K562 (cell line): Measurements from ENCODE around the gene CABLES1.
"Not testable (repeated sequence)": the region's sequence is repeated elsewhere in the genome, so short reads cannot be mapped to it uniquely, and the experiment has no call there.

ENCODE experiments used
- BRCA1 ChIP-seq, 2 experiments: fragments of 450-650 bp in 1 of 2; sonication (generic) in 1 of 2; formaldehyde crosslinking in 1 of 2; IDR thresholded peaks; 2 replicates each; pipeline versions ENCODE4 v1.5.0 to v1.6.1; 2017 to 2020; ENCODE audit warnings: mild to moderate bottlenecking in 1 of 2, missing genetic modification reagents in 1 of 2
- CAMTA2 ChIP-seq: fragments of 250-450 bp; sonication (Bioruptor Pico); conservative IDR thresholded peaks from 2 replicates; pipeline ENCODE4 v1.5.1; 2022
- CHD1 ChIP-seq: fragments of 200-600 bp; sonication (generic); IDR thresholded peaks from one replicate; pipeline ENCODE4 v1.6.1; 2012; ENCODE audit warnings: mild to moderate bottlenecking, moderate library complexity, low read length, inconsistent platforms
- ETS1 ChIP-seq: conservative IDR thresholded peaks from 2 replicates; pipeline ENCODE4 v1.6.1; 2011; ENCODE audit warnings: low read depth, mild to moderate bottlenecking, low read length; ENCODE audit not compliant: control insufficient read depth
- ETV6 ChIP-seq, 3 experiments: fragments of 150-350 bp in 1 of 3; sonication (generic) in 1 of 3; formaldehyde crosslinking in 1 of 3; IDR thresholded peaks; 2 replicates each; pipeline versions ENCODE4 v1.6.1 to v1.8.0; 2014 to 2022; ENCODE audit warnings: borderline replicate concordance in 2 of 3, low read depth in 2 of 3, antibody characterized with exemption in 1 of 3, low read length in 1 of 3, mild to moderate bottlenecking in 1 of 3, missing genetic modification reagents in 1 of 3
- GATA2 ChIP-seq: sonication (generic); formaldehyde crosslinking; IDR thresholded peaks from 2 replicates; pipeline ENCODE4 v1.4.0; 2020; ENCODE audit warnings: mild to moderate bottlenecking, missing genetic modification reagents
- MYC ChIP-seq, 2 experiments: fragments of 250-450 bp in 1 of 2; sonication (Bioruptor Pico) in 1 of 2; IDR thresholded peaks; 2 replicates each; pipeline versions ENCODE4 v1.5.1 to v1.6.1; 2012 to 2021; ENCODE audit warnings: low read depth in 2 of 2, borderline replicate concordance in 1 of 2, improper control_type of control experiment in 1 of 2, low read length in 1 of 2, mild to moderate bottlenecking in 1 of 2, moderate library complexity in 1 of 2
- NBN ChIP-seq: fragments of 450-650 bp; IDR thresholded peaks from 2 replicates; pipeline ENCODE4 v1.6.1; 2016; ENCODE audit warnings: low read depth, mild to moderate bottlenecking
- RAD21 ChIP-seq, 2 experiments: fragments of 250-450 bp in 1 of 2; fragments of 450-650 bp in 1 of 2; sonication (Bioruptor Pico) in 1 of 2; formaldehyde crosslinking in 1 of 2; IDR thresholded peaks in 1 of 2; conservative IDR thresholded peaks in 1 of 2; 2 replicates each; pipeline versions ENCODE4 v1.4.0 to v1.8.0; 2020 to 2022; ENCODE audit warnings: mild to moderate bottlenecking in 2 of 2, moderate library complexity in 1 of 2
- ZKSCAN8 ChIP-seq: fragments of 200-800 bp; sonication (Bioruptor generic); IDR thresholded peaks from 2 replicates; pipeline ENCODE4 v1.6.1; 2016; ENCODE audit warnings: missing genetic modification characterization, missing compliant biosample characterization
- TF ChIP-seq, protein P1 (sequence below), 3 experiments: IDR thresholded peaks in 2 of 3; conservative IDR thresholded peaks in 1 of 3; 2 replicates each; pipeline ENCODE4 v1.5.1; 2011 to 2012; ENCODE audit warnings: low read length in 3 of 3, mild to moderate bottlenecking in 3 of 3, control low read depth in 2 of 3, improper control_type of control experiment in 1 of 3, inconsistent platforms in 1 of 3, low read depth in 1 of 3, mixed read lengths in 1 of 3, moderate library complexity in 1 of 3; ENCODE audit not compliant: insufficient read depth in 2 of 3
- TF ChIP-seq, protein P2 (sequence below): sonication (generic); formaldehyde crosslinking; IDR thresholded peaks from 2 replicates; pipeline ENCODE4 v1.8.0; 2022; ENCODE audit warnings: mild to moderate bottlenecking, missing genetic modification reagents, borderline replicate concordance

DNA sequence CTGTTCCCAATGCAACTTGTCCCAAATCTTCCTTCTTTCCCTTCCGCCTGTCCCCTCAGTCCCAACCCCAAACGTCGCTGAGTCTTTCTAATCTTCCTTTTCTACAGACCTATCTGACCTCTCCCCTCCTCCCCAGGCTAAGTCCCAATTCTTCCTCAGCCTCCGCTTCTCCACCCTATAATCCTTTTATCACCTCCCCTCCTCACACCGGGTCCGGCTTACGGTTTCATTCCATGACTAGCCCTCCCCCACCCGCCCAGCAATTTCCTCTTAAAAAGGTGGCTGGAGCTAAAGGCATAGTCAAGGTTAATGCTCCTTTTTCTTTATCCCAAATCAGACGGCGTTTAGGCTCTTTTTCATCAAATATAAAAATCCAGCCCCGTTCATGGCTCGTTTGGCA, 150.3 kb downstream of the CABLES1 start:
- TF ChIP-seq, protein P1, sequence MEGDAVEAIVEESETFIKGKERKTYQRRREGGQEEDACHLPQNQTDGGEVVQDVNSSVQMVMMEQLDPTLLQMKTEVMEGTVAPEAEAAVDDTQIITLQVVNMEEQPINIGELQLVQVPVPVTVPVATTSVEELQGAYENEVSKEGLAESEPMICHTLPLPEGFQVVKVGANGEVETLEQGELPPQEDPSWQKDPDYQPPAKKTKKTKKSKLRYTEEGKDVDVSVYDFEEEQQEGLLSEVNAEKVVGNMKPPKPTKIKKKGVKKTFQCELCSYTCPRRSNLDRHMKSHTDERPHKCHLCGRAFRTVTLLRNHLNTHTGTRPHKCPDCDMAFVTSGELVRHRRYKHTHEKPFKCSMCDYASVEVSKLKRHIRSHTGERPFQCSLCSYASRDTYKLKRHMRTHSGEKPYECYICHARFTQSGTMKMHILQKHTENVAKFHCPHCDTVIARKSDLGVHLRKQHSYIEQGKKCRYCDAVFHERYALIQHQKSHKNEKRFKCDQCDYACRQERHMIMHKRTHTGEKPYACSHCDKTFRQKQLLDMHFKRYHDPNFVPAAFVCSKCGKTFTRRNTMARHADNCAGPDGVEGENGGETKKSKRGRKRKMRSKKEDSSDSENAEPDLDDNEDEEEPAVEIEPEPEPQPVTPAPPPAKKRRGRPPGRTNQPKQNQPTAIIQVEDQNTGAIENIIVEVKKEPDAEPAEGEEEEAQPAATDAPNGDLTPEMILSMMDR (IDR thresholded peaks at IDR 0.05 in 2 of 3, conservative IDR thresholded peaks at IDR 0.05 in 1 of 3; ENCODE audit: insufficient read depth in 2 of 3, low read depth in 1 of 3, low read length in 3 of 3), result not testable (repeated sequence)
- not testable (repeated sequence) for TF ChIP-seq CHD1; GATA2; RAD21 (CRISPR knock-in tag; conservative IDR thresholded peaks at IDR 0.05 in 1 of 2, IDR thresholded peaks at IDR 0.05 in 1 of 2); MYC (IDR thresholded peaks at IDR 0.05; ENCODE audit: low read depth, low read length); MYC (CRISPR knock-in tag; IDR thresholded peaks at IDR 0.05; ENCODE audit: borderline replicate concordance, low read depth); CAMTA2 (CRISPR knock-in tag); ETS1; BRCA1 (IDR thresholded peaks at IDR 0.05); BRCA1 (CRISPR knock-in tag; IDR thresholded peaks at IDR 0.05); ETV6 (IDR thresholded peaks at IDR 0.05; ENCODE audit: borderline replicate concordance in 1 of 2, low read depth in 2 of 2, low read length in 1 of 2); ETV6 (CRISPR knock-in tag; IDR thresholded peaks at IDR 0.05; ENCODE audit: borderline replicate concordance); NBN; ZKSCAN8
- TF ChIP-seq, protein P2, sequence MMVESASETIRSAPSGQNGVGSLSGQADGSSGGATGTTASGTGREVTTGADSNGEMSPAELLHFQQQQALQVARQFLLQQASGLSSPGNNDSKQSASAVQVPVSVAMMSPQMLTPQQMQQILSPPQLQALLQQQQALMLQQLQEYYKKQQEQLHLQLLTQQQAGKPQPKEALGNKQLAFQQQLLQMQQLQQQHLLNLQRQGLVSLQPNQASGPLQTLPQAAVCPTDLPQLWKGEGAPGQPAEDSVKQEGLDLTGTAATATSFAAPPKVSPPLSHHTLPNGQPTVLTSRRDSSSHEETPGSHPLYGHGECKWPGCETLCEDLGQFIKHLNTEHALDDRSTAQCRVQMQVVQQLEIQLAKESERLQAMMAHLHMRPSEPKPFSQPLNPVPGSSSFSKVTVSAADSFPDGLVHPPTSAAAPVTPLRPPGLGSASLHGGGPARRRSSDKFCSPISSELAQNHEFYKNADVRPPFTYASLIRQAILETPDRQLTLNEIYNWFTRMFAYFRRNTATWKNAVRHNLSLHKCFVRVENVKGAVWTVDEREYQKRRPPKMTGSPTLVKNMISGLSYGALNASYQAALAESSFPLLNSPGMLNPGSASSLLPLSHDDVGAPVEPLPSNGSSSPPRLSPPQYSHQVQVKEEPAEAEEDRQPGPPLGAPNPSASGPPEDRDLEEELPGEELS (CRISPR knock-in tag), result not testable (repeated sequence)
